Germinal center (tissue), 1 donor: ENCODE measurements around the gene CDK12.
"Not testable (repeated sequence)": the region's sequence is repeated elsewhere in the genome, so short reads cannot be mapped to it uniquely, and the experiment has no call there.

Experiments
- DNase-seq: peaks from one replicate; pipeline ENCODE4 v3.0.0; 2012; ENCODE audit warnings: mixed read lengths, low spot score

CDK12 gene

GRCh38 chr17:39461113-39461925 is at the start of gene CDK12:
Gene CDK12 (plus strand): TSS chr17:39461486. CDS start chr17:39462072, 586 bp downstream.
- DNase-seq: peak; percentile 97

DNA sequence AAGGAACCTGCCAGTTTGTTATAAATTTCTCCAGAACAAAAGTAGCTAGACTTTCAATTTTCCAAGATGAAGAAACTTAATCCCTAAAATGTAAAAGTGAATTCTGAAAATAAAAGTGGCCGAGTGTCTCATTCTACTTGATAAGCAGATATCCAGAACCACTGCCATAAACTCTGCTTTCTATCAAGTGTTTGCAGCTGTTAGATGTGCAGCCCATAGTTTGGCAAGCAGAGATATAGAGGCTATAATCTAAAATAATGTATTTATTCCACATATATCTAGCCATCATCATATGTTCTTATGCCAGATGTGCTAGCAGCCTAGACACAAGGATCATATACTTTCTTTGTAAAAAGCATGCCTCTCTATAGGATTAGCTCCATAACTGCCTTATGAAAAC is 45.1 kb upstream of the CDK12 start:
- no peak for DNase-seq

GRCh38 chr17:39429600-39429999 is 31.7 kb upstream of the CDK12 start:
- no peak for DNase-seq

DNA sequence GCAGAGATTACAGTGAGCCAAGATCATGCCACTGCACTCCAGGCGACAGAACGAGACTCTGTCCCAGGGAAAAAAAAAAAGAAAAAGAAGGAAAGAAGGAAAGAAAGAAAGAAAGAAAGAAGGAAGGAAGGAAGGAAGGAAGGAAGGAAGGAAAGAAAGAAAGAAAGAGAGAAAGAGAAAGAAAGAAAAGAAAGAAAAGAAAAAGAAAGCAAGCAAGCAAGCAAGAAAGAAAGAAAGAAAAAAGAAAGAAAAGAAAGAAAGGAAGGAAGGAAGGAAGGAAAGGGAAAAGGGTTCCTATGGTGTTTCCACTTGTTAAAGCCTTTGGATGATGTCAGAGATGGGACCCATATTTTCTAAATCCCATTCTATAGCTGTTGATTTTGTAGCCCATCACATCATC is 21.4 kb upstream of the CDK12 start:
- DNase-seq: not testable (repeated sequence)

GRCh38 chr17:39443326-39443725 is 18.0 kb upstream of the CDK12 start:
- DNase-seq: no peak

DNA sequence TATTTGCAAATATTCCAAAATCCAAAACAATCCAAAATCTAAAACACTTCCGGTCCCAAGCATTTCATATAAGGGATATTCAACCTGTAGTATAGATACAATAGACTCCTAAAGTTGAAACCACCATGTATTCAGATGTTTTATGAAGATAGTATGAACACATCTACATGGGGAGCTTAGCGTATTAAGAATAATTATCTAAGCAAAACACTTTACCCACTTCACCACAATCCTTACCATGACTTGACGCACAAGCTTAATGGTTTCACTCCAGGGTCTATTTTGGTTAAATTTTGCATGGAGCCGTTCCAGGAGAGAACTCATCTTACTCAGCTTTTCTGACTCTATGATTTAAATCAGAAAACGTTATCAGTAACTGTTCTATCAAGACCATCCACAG is 13.7 kb upstream of the CDK12 start:
- no peak for DNase-seq

DNA sequence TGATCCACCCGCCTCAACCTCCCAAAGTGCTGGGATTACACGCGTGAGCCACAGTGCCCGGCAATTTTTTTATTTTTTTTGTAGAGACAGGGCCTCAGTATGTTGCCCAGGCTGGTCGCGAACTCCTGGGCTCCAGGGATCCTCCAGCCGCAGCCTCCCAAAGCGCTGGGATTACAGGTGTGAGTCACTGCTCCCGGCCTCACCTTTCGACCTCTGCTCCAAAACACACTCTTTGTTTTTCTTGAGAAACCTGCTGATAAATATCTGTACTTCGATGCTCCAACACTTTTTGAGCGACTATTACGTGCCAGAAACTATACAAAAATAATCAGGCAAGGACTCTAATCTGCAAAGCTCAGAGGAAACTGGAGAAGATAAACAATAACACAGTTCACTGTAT is 11.2 kb upstream of the CDK12 start:
- DNase-seq: no peak

- peak; percentile 95 for DNase-seq
Measured at GRCh38 chr17:39450847-39451581, 10.3 kb upstream of the CDK12 start, which contains the start of gene MED1. Gene MED1 (minus strand): TSS chr17:39451263. CDS start chr17:39451062, 201 bp downstream.

GRCh38 chr17:39455919-39456318 is 5.4 kb upstream of the CDK12 start:
- DNase-seq: no peak

DNA sequence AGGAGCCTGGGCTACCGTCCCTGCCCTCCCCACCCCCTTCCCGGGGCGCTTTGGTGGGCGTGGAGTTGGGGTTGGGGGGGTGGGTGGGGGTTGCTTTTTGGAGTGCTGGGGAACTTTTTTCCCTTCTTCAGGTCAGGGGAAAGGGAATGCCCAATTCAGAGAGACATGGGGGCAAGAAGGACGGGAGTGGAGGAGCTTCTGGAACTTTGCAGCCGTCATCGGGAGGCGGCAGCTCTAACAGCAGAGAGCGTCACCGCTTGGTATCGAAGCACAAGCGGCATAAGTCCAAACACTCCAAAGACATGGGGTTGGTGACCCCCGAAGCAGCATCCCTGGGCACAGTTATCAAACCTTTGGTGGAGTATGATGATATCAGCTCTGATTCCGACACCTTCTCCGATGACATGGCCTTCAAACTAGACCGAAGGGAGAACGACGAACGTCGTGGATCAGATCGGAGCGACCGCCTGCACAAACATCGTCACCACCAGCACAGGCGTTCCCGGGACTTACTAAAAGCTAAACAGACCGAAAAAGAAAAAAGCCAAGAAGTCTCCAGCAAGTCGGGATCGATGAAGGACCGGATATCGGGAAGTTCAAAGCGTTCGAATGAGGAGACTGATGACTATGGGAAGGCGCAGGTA is 762 bp downstream of the CDK12 start:
- DNase-seq: peak; percentile 20

DNA sequence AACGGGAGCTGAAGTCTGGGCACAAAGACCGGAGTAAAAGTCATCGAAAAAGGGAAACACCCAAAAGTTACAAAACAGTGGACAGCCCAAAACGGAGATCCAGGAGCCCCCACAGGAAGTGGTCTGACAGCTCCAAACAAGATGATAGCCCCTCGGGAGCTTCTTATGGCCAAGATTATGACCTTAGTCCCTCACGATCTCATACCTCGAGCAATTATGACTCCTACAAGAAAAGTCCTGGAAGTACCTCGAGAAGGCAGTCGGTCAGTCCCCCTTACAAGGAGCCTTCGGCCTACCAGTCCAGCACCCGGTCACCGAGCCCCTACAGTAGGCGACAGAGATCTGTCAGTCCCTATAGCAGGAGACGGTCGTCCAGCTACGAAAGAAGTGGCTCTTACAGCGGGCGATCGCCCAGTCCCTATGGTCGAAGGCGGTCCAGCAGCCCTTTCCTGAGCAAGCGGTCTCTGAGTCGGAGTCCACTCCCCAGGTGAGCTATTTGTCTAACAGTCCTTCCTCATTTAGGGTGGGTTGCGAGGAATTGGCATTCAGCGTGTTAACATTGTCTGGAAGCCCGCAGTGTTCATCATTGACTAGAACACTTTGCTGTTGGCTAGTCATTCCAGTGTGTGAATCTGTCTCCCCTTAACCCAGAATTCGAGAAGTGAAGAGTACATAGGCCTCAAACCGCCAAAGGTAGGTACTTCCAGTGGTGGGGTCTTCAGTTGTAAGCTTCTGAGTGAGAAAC is 1.5 kb downstream of the CDK12 start:
- DNase-seq: peak; percentile 11

- DNase-seq: not testable (repeated sequence)
Measured at GRCh38 chr17:39464639-39465181, 3.4 kb downstream of the CDK12 start.

DNA sequence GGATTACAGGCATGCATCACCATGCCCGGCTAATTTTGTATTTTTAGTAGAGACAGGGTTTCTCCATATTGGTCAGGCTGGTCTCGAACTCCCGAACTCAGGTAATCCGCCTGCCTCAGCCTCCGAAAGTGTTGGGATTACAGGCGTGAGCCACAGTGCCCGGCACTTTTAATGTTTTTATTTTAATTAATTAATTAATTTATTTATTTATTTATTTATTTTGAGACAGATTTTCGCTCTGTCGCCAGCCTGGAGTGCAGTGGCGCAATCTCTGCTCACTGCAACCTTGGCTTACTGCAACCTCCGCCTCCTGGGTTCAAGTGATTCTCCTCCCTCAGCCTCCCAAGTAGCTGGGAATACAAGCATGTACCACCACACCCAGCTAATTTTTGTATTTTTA is 7.3 kb downstream of the CDK12 start:
- not testable (repeated sequence) for DNase-seq

- no peak for DNase-seq
Measured at GRCh38 chr17:39473310-39473709, 12.0 kb downstream of the CDK12 start.

DNA sequence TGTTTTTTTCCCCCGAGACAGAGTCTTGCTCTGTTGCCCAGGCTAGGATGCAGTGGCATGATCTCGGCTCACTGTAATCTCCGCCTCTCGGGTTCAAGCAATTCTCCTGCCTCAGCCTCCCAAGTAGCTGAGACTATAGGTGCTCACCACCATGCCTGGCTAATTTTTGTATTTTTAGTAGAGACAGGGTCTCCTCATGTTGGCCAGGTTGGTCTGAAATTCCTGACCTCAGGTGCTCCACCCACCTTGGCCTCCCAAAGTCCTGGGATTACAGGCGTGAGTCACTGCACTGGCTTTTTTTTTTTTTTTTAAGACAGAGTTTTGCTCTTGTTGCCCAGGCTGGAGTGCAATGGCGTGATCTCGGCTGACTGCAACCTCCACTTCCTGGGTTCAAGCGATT is 18.3 kb downstream of the CDK12 start:
- not testable (repeated sequence) for DNase-seq

DNA sequence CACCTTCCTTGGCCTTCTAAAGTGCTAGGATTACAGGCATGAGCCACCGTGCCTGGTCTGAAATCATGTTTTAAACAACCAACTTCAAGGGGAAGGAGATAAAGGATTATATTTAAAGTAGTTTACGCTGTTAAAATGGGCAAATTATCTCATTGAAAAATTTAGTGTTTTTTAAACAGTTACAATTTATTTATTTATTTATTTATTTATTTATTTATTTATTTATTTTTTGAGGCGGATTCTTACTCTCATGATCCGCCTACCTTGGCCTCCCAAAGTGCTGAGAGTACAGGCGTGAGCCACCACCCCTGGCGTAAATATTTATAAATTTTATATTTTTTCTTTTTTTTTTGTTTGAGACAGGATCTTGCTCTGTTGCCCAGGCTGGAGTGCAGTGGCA is 22.2 kb downstream of the CDK12 start:
- DNase-seq: no peak

- peak; percentile 71 for DNase-seq
Measured at GRCh38 chr17:39484178-39484577, 22.9 kb downstream of the CDK12 start.

GRCh38 chr17:39485555-39485954 is 24.3 kb downstream of the CDK12 start:
- no peak for DNase-seq

- no peak for DNase-seq
Measured at GRCh38 chr17:39486242-39486641, 25.0 kb downstream of the CDK12 start.

GRCh38 chr17:39487490-39487889 is 26.2 kb downstream of the CDK12 start:
- DNase-seq: not testable (repeated sequence)

- no peak for DNase-seq
Measured at GRCh38 chr17:39487946-39488345, 26.7 kb downstream of the CDK12 start.

DNA sequence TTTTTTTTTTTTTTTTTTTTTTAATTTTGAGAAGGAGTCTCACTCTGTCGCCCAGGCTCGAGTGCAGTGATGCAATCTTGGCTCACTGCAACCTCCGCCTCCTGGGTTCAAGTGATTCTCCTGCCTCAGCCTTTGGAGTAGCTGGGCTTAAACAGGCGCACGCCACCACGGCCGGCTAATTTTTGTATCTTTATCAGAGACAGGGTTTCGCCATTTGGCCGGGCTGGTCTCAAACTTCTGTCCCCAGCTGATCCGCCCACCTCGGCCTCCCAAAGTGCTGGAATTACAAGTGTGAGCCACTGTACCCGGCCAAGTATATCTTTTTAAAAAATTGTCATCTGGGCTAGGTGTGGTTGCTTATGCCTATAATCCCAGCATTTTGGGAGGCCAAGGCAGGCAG is 35.6 kb downstream of the CDK12 start:
- DNase-seq: not testable (repeated sequence)
